ENCODE measurements around the gene EDIL3.

The EDIL3 gene

GRCh38 chr5:83924891-83925290 is 459.8 kb downstream of the EDIL3 start:
- Histone ChIP-seq H3K27me3 (replicated peaks; ENCODE audit: insufficient read depth, low read length) (no peaks in the 10 kb centered on the region), H3K4me2 (ENCODE audit: low read depth, low read length) (no peak overlapping the region), H2AFZ (ENCODE audit: low read length) (no peak overlapping the region)

DNA sequence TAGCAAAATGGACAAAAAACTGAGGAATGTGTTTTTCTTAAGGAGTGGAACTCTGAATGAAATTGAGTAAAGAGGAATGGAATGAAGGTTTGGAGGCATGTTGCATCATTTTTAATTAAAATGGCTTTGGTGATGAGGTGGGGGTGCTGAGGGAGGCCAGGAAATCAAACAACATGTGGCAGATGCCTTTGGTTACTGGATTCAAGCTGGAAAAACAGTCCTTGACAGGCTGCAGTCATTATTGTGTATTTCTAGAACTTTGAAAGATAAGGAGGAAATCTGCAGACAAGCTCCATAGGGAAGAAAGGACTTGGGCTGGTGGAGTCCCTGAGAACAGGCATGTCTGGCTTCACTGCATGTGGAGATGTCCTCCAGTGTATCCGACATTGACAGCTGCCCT is 460.5 kb downstream of the EDIL3 start:
- Histone ChIP-seq H3K9ac (ENCODE audit: low read length) (no peak overlapping the region), H3K27ac (ENCODE audit: low read length) (no peak overlapping the region)
- no peak for DNase-seq

More at GRCh38 chr5:83924891-83925290, 459.8 kb downstream of the EDIL3 start:
- Histone ChIP-seq H3F3A (ENCODE audit: insufficient read depth, low read length) (no peaks in the 10 kb centered on the region), H3K4me1 (ENCODE audit: low read length) (no peaks in the 10 kb centered on the region), H3K9me3 (replicated peaks; ENCODE audit: insufficient read depth, low read length) (no peaks in the 10 kb centered on the region), H3K36me3 (replicated peaks; ENCODE audit: insufficient read depth, low read length) (no peaks in the 10 kb centered on the region), H3K9me2 (replicated peaks; ENCODE audit: insufficient read depth, low read length) (no peaks in the 10 kb centered on the region), H3K79me2 (ENCODE audit: low read length) (no peaks in the 10 kb centered on the region), H4K20me1 (ENCODE audit: insufficient read depth, low read length) (no peaks in the 10 kb centered on the region), H3K4me3 (ENCODE audit: low read length) (no peak overlapping the region), H3K27ac (ENCODE audit: low read length) (no peak overlapping the region), H3K9ac (ENCODE audit: low read length) (no peak overlapping the region)
- TF ChIP-seq EZH2 (optimal IDR thresholded peaks at IDR 0.05; ENCODE audit: low read depth, low read length): no peak
- TF ChIP-seq EZH2phosphoT487 (IDR thresholded peaks at IDR 0.05; ENCODE audit: low read length): no peak
- TF ChIP-seq, protein P1, sequence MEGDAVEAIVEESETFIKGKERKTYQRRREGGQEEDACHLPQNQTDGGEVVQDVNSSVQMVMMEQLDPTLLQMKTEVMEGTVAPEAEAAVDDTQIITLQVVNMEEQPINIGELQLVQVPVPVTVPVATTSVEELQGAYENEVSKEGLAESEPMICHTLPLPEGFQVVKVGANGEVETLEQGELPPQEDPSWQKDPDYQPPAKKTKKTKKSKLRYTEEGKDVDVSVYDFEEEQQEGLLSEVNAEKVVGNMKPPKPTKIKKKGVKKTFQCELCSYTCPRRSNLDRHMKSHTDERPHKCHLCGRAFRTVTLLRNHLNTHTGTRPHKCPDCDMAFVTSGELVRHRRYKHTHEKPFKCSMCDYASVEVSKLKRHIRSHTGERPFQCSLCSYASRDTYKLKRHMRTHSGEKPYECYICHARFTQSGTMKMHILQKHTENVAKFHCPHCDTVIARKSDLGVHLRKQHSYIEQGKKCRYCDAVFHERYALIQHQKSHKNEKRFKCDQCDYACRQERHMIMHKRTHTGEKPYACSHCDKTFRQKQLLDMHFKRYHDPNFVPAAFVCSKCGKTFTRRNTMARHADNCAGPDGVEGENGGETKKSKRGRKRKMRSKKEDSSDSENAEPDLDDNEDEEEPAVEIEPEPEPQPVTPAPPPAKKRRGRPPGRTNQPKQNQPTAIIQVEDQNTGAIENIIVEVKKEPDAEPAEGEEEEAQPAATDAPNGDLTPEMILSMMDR (IDR thresholded peaks at IDR 0.05; ENCODE audit: low read length): no peak
- no peak for DNase-seq

GRCh38 chr5:83922699-83923098 is 462.0 kb downstream of the EDIL3 start:
- H3K9me3 ChIP-seq (replicated peaks; ENCODE audit: insufficient read depth, low read length): no peaks in the 10 kb centered on the region
- H3K4me1 ChIP-seq (ENCODE audit: low read length): no peaks in the 10 kb centered on the region
- TF ChIP-seq, protein P1 (IDR thresholded peaks at IDR 0.05; ENCODE audit: low read length): no peak
- TF ChIP-seq EZH2 (optimal IDR thresholded peaks at IDR 0.05; ENCODE audit: low read depth, low read length) (no peak), EZH2phosphoT487 (IDR thresholded peaks at IDR 0.05; ENCODE audit: low read length) (no peak)
- H3K9ac ChIP-seq (ENCODE audit: low read length): no peak overlapping the region
- DNase-seq: no peak
- no peaks in the 10 kb centered on the region for H3K36me3 ChIP-seq (replicated peaks; ENCODE audit: insufficient read depth, low read length)
- no peak overlapping the region for H3K4me3 ChIP-seq (ENCODE audit: low read length)
- H3K27me3 ChIP-seq (replicated peaks; ENCODE audit: insufficient read depth, low read length): no peaks in the 10 kb centered on the region
- no peaks in the 10 kb centered on the region for H3K79me2 ChIP-seq (ENCODE audit: low read length)
- no peaks in the 10 kb centered on the region for H3F3A ChIP-seq (ENCODE audit: insufficient read depth, low read length)
- H3K4me2 ChIP-seq (ENCODE audit: low read depth, low read length): no peak overlapping the region
- no peaks in the 10 kb centered on the region for H4K20me1 ChIP-seq (ENCODE audit: insufficient read depth, low read length)
- H2AFZ ChIP-seq (ENCODE audit: low read length): no peak overlapping the region
- H3K27ac ChIP-seq (ENCODE audit: low read length): no peak overlapping the region
- H3K9me2 ChIP-seq (replicated peaks; ENCODE audit: insufficient read depth, low read length): no peaks in the 10 kb centered on the region

More for the DNA sequence above, 460.5 kb downstream of the EDIL3 start:
- TF ChIP-seq EZH2 (optimal IDR thresholded peaks at IDR 0.05; ENCODE audit: low read depth, low read length) (no peak), EZH2phosphoT487 (IDR thresholded peaks at IDR 0.05; ENCODE audit: low read length) (no peak)
- TF ChIP-seq, protein P1 (IDR thresholded peaks at IDR 0.05; ENCODE audit: low read length): no peak
- Histone ChIP-seq H3K4me2 (ENCODE audit: low read depth, low read length) (no peak overlapping the region), H3K4me1 (ENCODE audit: low read length) (no peaks in the 10 kb centered on the region), H3K36me3 (replicated peaks; ENCODE audit: insufficient read depth, low read length) (no peaks in the 10 kb centered on the region), H3K79me2 (ENCODE audit: low read length) (no peaks in the 10 kb centered on the region), H3K27me3 (replicated peaks; ENCODE audit: insufficient read depth, low read length) (no peaks in the 10 kb centered on the region), H3K9me2 (replicated peaks; ENCODE audit: insufficient read depth, low read length) (no peaks in the 10 kb centered on the region), H3K9me3 (replicated peaks; ENCODE audit: insufficient read depth, low read length) (no peaks in the 10 kb centered on the region), H4K20me1 (ENCODE audit: insufficient read depth, low read length) (no peaks in the 10 kb centered on the region), H3K4me3 (ENCODE audit: low read length) (no peak overlapping the region), H3F3A (ENCODE audit: insufficient read depth, low read length) (no peaks in the 10 kb centered on the region), H2AFZ (ENCODE audit: low read length) (no peak overlapping the region)
